Fibroblast of lung (primary cell): ENCODE measurements around the gene ZNF740.

Source experiments
- EZH2 ChIP-seq: IDR thresholded peaks from 2 replicates; pipeline ENCODE4 v1.5.1; 2012; ENCODE audit warnings: low read length, control low read depth, mild to moderate bottlenecking; ENCODE audit errors: missing control alignments
- TF ChIP-seq, protein P1 (sequence below), 2 donors: IDR thresholded peaks in 1 of 2; conservative IDR thresholded peaks in 1 of 2; 1 replicate in 1 of 2; 2 replicates in 1 of 2; pipeline ENCODE4 v1.5.1; 2011 to 2012; ENCODE audit warnings: low read length in 2 of 2, control low read depth in 1 of 2, inconsistent platforms in 1 of 2, low read depth in 1 of 2, mild to moderate bottlenecking in 1 of 2

DNA sequence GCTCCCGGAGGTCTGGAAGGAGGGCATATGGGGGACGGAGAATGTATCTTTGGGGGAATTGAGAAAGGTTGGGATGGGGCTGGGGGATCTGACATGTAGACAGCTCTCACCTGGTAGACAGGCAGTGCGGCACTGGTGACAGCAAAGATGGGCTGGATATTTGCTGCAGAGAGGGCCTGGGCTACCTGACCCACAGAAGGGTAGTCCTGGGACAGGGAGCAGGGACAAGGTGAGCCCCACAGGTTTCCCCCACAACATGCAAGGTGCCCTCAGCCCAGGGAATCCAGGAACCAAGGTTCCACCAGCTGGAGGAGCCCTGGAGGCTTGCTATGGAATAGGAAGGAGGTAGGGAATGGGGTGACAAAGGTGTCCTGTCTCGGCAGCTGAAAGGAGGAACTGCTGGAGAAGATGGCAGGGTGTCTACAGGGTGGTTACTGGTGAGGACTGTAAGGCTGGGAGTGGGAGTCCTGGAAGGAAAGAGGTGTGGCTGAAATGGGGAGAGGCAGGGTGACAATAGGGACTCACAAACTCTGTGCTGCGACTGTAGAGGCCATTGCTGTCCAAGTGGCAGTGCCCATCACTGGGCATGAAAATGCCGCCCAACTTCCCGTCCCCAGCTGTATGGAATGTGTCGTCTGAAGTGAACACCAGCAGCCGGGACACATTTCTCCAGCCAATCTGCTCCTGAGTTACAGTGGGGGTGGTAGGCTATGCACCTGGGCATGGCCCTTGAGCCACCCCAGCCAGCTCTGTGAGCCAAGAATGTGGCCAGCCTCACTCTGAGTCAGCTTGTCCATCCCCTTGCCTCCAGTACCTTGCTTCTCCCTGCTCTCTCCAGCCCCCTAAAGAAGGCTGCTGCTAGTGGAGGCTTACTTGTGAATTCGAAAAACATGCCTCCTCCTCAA lies 15.2 kb downstream of the ZNF740 start:
- TF ChIP-seq, protein P1, sequence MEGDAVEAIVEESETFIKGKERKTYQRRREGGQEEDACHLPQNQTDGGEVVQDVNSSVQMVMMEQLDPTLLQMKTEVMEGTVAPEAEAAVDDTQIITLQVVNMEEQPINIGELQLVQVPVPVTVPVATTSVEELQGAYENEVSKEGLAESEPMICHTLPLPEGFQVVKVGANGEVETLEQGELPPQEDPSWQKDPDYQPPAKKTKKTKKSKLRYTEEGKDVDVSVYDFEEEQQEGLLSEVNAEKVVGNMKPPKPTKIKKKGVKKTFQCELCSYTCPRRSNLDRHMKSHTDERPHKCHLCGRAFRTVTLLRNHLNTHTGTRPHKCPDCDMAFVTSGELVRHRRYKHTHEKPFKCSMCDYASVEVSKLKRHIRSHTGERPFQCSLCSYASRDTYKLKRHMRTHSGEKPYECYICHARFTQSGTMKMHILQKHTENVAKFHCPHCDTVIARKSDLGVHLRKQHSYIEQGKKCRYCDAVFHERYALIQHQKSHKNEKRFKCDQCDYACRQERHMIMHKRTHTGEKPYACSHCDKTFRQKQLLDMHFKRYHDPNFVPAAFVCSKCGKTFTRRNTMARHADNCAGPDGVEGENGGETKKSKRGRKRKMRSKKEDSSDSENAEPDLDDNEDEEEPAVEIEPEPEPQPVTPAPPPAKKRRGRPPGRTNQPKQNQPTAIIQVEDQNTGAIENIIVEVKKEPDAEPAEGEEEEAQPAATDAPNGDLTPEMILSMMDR (conservative IDR thresholded peaks at IDR 0.05 in 1 of 2, IDR thresholded peaks at IDR 0.05 in 1 of 2; ENCODE audit: low read depth in 1 of 2, low read length in 2 of 2): no peak
- no peak for TF ChIP-seq EZH2
